Measurements from ENCODE around the gene KYNU. TPM values are rescaled to one million over a fixed set of nuclear protein-coding genes. Genes with fewer than 3 reads are reported as not detected.

KYNU gene
- total and polyA plus RNA-seq, 8 donors: 0.12 to 2.6 (median 0.53) TPM

- intact Hi-C loops (cut with DNase I): no loop called here
- ATAC-seq (no peak), DNase-seq (no peak), FAIRE-seq (no peak)
- Histone ChIP-seq H3K9me3 (no peaks in the 10 kb centered on the region), H3K27me3 (no peaks in the 10 kb centered on the region), H3K4me3 (no peak overlapping the region), H3K4me1 (no peaks in the 10 kb centered on the region), H3K27ac (no peak overlapping the region), H3K36me3 (no peaks in the 10 kb centered on the region)
- WGBS, 2 donors: 75 to 82% methylated on average over 10 of the region's 10 CpGs
- no peak for TF ChIP-seq CTCF (IDR thresholded peaks at IDR 0.05)
Measured at GRCh38 chr2:142935563-142936089, 58.2 kb downstream of the KYNU start.

- ATAC-seq (no peak), FAIRE-seq (no peak), DNase-seq (no peak)
- Histone ChIP-seq H3K9me3 (no peaks in the 10 kb centered on the region), H3K36me3 (no peaks in the 10 kb centered on the region), H3K27me3 (no peaks in the 10 kb centered on the region), H3K4me1 (no peaks in the 10 kb centered on the region), H3K27ac (no peak overlapping the region), H3K4me3 (no peak overlapping the region)
- WGBS, 2 donors: 76 to 88% methylated on average over 7 of the region's 7 CpGs
- intact Hi-C loops (cut with DNase I): no loop called here
- no peak for TF ChIP-seq CTCF (IDR thresholded peaks at IDR 0.05)
Measured at GRCh38 chr2:142936629-142937028, 59.2 kb downstream of the KYNU start.

- ATAC-seq (no peak), DNase-seq (no peak), FAIRE-seq (no peak)
- TF ChIP-seq CTCF (IDR thresholded peaks at IDR 0.05): no peak
- H3K36me3 ChIP-seq: no peaks in the 10 kb centered on the region
- no peaks in the 10 kb centered on the region for H3K27me3 ChIP-seq
- H3K4me1 ChIP-seq: no peaks in the 10 kb centered on the region
- no peak overlapping the region for H3K27ac ChIP-seq
- intact Hi-C loops (cut with DNase I): no loop called here
- no peak overlapping the region for H3K4me3 ChIP-seq
- no peaks in the 10 kb centered on the region for H3K9me3 ChIP-seq
- 51 to 62% methylated on average over 3 of the region's 3 CpGs for WGBS, 2 donors
Measured at GRCh38 chr2:142937347-142937746, 59.9 kb downstream of the KYNU start.

- no peaks in the 10 kb centered on the region for H3K27me3 ChIP-seq
- no peaks in the 10 kb centered on the region for H3K4me1 ChIP-seq
- no peak for FAIRE-seq
- no peaks in the 10 kb centered on the region for H3K36me3 ChIP-seq
- no peaks in the 10 kb centered on the region for H3K9me3 ChIP-seq
- intact Hi-C loops (cut with DNase I): no loop called here
- H3K27ac ChIP-seq: no peak overlapping the region
- no peak for TF ChIP-seq CTCF (IDR thresholded peaks at IDR 0.05)
- no peak for ATAC-seq
- no peak for DNase-seq
- H3K4me3 ChIP-seq: no peak overlapping the region
- WGBS, 2 donors: 52 to 72% methylated on average over 5 of the region's 5 CpGs
Measured at GRCh38 chr2:142938240-142938639, 60.8 kb downstream of the KYNU start.

- intact Hi-C loops (cut with DNase I): no loop called here
- H3K36me3 ChIP-seq: no peaks in the 10 kb centered on the region
- no peaks in the 10 kb centered on the region for H3K4me1 ChIP-seq
- TF ChIP-seq CTCF (IDR thresholded peaks at IDR 0.05): no peak
- H3K27ac ChIP-seq: no peak overlapping the region
- H3K4me3 ChIP-seq: no peak overlapping the region
- ATAC-seq: no peak
- no peak for FAIRE-seq
- DNase-seq: no peak
- 63 to 83% methylated on average over 2 of the region's 2 CpGs for WGBS, 2 donors
- no peaks in the 10 kb centered on the region for H3K27me3 ChIP-seq
- no peaks in the 10 kb centered on the region for H3K9me3 ChIP-seq
Measured at GRCh38 chr2:142940606-142941223, 63.3 kb downstream of the KYNU start.
